ENCODE results near the gene LITAFD. TPM values are rescaled to one million over a fixed set of nuclear protein-coding genes. Genes with fewer than 3 reads are reported as not detected.

The LITAFD gene
- total RNA-seq, 1 experiment from 2014 or later: not detected

DNA sequence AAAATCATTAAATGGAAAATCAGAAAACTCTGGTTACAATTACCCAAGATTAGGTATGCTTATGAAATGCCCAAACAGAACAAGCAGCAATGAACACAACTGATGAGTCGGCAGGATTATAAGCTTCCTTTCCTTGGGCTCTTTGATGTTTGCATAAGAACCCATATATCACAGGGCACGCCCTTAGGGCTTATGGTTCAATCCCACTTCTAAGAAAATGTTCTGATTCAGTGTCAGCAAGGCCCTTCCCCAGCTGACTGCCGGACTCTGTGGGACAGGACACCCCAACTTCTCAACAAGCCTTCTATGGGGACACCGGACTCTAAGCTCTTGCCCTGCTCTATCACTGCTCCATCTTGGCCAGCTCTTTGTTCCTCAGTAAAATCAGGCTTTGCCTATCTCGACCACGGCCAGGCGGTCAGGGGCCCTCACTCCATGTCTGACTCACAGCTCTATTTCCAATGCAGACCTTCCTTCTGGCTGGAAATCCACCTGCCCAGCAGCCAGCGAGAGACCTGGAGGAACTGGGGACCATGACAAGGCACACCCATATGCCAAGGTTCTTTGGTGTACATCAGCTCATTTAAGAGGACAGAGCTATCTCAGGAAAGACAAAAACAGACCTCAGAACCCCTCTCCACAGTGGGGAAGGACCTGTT is 26.8 kb downstream of the LITAFD start:
- DNase-seq (ENCODE audit: low read depth, low spot score) (no peak), ATAC-seq (no peak)
- RAD21 ChIA-PET (ENCODE audit: low non-redundant PET in 1 of 2, low total read pairs in 2 of 2, uncharacterized antibody in 2 of 2, unreplicated experiment in 2 of 2): no interaction called here
- CTCF ChIA-PET: interaction anchor here (1.2 to 1.3 kb wide), 2 partner anchors 9 to 27 kb away, joined by 3 to 6 read pairs; no protein-coding TSS in a partner anchor
- H3K36me3 ChIP-seq (ENCODE audit: control insufficient read depth in 1 of 2, insufficient read depth in 2 of 2, low read length in 2 of 2): peaks cover 18 to 40% of the 10 kb centered on the region in 2 experiments; a peak in 3 of 4 replicates
- TF ChIP-seq CBX3 (IDR thresholded peaks at IDR 0.05; ENCODE audit: low read depth) (no peak), EZH2phosphoT487 (IDR thresholded peaks at IDR 0.05; ENCODE audit: borderline replicate concordance) (no peak), YY1 (IDR thresholded peaks at IDR 0.05; ENCODE audit: extremely low read depth, insufficient replicate concordance, low read depth, low read length) (no peak), SP1 (IDR thresholded peaks at IDR 0.05; ENCODE audit: low read depth) (no peak), FOSL1 (IDR thresholded peaks at IDR 0.05; ENCODE audit: low read depth) (no peak), CEBPB (IDR thresholded peaks at IDR 0.05; ENCODE audit: low read depth) (no peak), POLR2AphosphoS5 (IDR thresholded peaks at IDR 0.05; ENCODE audit: low read depth, low read length) (no peak), JUND (IDR thresholded peaks at IDR 0.05) (no peak), SRF (IDR thresholded peaks at IDR 0.05; ENCODE audit: low read depth) (no peak), RAD21 (IDR thresholded peaks at IDR 0.05; ENCODE audit: low read depth) (no peak), TCF7L2 (IDR thresholded peaks at IDR 0.05; ENCODE audit: borderline replicate concordance, extremely low read depth, insufficient read depth, insufficient read length) (no peak)
- TF ChIP-seq, protein P1, sequence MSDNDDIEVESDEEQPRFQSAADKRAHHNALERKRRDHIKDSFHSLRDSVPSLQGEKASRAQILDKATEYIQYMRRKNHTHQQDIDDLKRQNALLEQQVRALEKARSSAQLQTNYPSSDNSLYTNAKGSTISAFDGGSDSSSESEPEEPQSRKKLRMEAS (IDR thresholded peaks at IDR 0.05): no peak
- TF ChIP-seq, protein P2, sequence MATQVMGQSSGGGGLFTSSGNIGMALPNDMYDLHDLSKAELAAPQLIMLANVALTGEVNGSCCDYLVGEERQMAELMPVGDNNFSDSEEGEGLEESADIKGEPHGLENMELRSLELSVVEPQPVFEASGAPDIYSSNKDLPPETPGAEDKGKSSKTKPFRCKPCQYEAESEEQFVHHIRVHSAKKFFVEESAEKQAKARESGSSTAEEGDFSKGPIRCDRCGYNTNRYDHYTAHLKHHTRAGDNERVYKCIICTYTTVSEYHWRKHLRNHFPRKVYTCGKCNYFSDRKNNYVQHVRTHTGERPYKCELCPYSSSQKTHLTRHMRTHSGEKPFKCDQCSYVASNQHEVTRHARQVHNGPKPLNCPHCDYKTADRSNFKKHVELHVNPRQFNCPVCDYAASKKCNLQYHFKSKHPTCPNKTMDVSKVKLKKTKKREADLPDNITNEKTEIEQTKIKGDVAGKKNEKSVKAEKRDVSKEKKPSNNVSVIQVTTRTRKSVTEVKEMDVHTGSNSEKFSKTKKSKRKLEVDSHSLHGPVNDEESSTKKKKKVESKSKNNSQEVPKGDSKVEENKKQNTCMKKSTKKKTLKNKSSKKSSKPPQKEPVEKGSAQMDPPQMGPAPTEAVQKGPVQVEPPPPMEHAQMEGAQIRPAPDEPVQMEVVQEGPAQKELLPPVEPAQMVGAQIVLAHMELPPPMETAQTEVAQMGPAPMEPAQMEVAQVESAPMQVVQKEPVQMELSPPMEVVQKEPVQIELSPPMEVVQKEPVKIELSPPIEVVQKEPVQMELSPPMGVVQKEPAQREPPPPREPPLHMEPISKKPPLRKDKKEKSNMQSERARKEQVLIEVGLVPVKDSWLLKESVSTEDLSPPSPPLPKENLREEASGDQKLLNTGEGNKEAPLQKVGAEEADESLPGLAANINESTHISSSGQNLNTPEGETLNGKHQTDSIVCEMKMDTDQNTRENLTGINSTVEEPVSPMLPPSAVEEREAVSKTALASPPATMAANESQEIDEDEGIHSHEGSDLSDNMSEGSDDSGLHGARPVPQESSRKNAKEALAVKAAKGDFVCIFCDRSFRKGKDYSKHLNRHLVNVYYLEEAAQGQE (IDR thresholded peaks at IDR 0.05; ENCODE audit: low read depth): no peak
- TF ChIP-seq, protein P3, sequence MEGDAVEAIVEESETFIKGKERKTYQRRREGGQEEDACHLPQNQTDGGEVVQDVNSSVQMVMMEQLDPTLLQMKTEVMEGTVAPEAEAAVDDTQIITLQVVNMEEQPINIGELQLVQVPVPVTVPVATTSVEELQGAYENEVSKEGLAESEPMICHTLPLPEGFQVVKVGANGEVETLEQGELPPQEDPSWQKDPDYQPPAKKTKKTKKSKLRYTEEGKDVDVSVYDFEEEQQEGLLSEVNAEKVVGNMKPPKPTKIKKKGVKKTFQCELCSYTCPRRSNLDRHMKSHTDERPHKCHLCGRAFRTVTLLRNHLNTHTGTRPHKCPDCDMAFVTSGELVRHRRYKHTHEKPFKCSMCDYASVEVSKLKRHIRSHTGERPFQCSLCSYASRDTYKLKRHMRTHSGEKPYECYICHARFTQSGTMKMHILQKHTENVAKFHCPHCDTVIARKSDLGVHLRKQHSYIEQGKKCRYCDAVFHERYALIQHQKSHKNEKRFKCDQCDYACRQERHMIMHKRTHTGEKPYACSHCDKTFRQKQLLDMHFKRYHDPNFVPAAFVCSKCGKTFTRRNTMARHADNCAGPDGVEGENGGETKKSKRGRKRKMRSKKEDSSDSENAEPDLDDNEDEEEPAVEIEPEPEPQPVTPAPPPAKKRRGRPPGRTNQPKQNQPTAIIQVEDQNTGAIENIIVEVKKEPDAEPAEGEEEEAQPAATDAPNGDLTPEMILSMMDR (IDR thresholded peaks at IDR 0.05 in 2 of 3, conservative IDR thresholded peaks at IDR 0.05 in 1 of 3; ENCODE audit: borderline replicate concordance in 1 of 3, insufficient read depth in 1 of 3, low read depth in 2 of 3, low read length in 2 of 3): no peak
- TF ChIP-seq, protein P4, sequence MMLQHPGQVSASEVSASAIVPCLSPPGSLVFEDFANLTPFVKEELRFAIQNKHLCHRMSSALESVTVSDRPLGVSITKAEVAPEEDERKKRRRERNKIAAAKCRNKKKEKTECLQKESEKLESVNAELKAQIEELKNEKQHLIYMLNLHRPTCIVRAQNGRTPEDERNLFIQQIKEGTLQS (IDR thresholded peaks at IDR 0.05): no peak
- peaks cover 51% of the 10 kb centered on the region for H3K79me2 ChIP-seq (ENCODE audit: insufficient read depth, low read length)
- no peak overlapping the region for H2AFZ ChIP-seq (ENCODE audit: low read depth, low read length, poor library complexity, severe bottlenecking)
- no peak overlapping the region for H3K4me2 ChIP-seq (ENCODE audit: low read length)
- no peaks in the 10 kb centered on the region for H3K4me1 ChIP-seq (ENCODE audit: control insufficient read depth in 1 of 2, insufficient read depth in 2 of 2, low read length in 2 of 2)
- BruUV-seq (replicated peaks): no TSS peak
- POLR2A ChIA-PET: no interaction called here
- H4K20me1 ChIP-seq (ENCODE audit: insufficient read depth): no peaks in the 10 kb centered on the region
- H3K9me3 ChIP-seq (ENCODE audit: control insufficient read depth in 1 of 2, insufficient read depth in 1 of 2, low read depth in 1 of 2, low read length in 2 of 2): no peaks in the 10 kb centered on the region
- no peaks in the 10 kb centered on the region for H3K9me2 ChIP-seq (ENCODE audit: insufficient read depth)
- intact Hi-C loops (cut with micrococcal nuclease): loop anchor here (10.0 kb wide), 1 partner anchor 126 kb away; no protein-coding TSS in a partner anchor
- H3K27me3 ChIP-seq (ENCODE audit: insufficient read depth, low read length): no peaks in the 10 kb centered on the region
- H3K4me3 ChIP-seq (replicated peaks in 1 of 2; ENCODE audit: low read depth in 1 of 2, low read length in 2 of 2): no peak overlapping the region
- H3K27ac ChIP-seq (ENCODE audit: low read depth, low read length): no peak overlapping the region
- no peak overlapping the region for H3K9ac ChIP-seq (ENCODE audit: low read length)
